Adipocyte (in vitro differentiated cells): Measurements from ENCODE around the gene UBE2I.

Source experiments
- DNase-seq: peaks from one replicate; pipeline ENCODE4 v3.0.0-alpha.2; 2015; ENCODE audit warnings: low read depth
- H3K27me3 ChIP-seq: replicated peaks from 2 replicates; pipeline ENCODE4 v1.7.0; 2013; ENCODE audit warnings: mild to moderate bottlenecking, low read length, moderate library complexity; ENCODE audit not compliant: control insufficient read depth, insufficient read depth
- H3K36me3 ChIP-seq: 2 replicates; pipeline ENCODE4 v1.7.0; 2013; ENCODE audit warnings: low read length, mild to moderate bottlenecking, moderate library complexity; ENCODE audit not compliant: control insufficient read depth, insufficient read depth, severe bottlenecking
- H3K4me1 ChIP-seq: 2 replicates; pipeline ENCODE4 v1.7.0; 2013; ENCODE audit warnings: mild to moderate bottlenecking, low read length, moderate library complexity; ENCODE audit not compliant: control insufficient read depth, insufficient read depth
- H3K4me3 ChIP-seq: 2 replicates; pipeline ENCODE4 v1.7.0; 2013; ENCODE audit warnings: mild to moderate bottlenecking, low read length, moderate library complexity
- H3K9ac ChIP-seq: 2 replicates; pipeline ENCODE4 v1.7.0; 2013; ENCODE audit warnings: mild to moderate bottlenecking, low read length, moderate library complexity
- H3K9me3 ChIP-seq: 2 replicates; pipeline ENCODE4 v1.7.0; 2013; ENCODE audit warnings: mild to moderate bottlenecking, low read length, moderate library complexity; ENCODE audit not compliant: control insufficient read depth

The UBE2I gene

GRCh38 chr16:1319041-1319440, 9.6 kb downstream of the UBE2I start:
- H3K9me3 ChIP-seq, result no peaks in the 10 kb centered on the region
- no peaks in the 10 kb centered on the region for H3K27me3 ChIP-seq
- no peak overlapping the region for H3K9ac ChIP-seq
- H3K4me1 ChIP-seq, result no peaks in the 10 kb centered on the region
- peaks cover 84% of the 10 kb centered on the region for H3K36me3 ChIP-seq
- DNase-seq, result no peak
- no peak overlapping the region for H3K4me3 ChIP-seq

GRCh38 chr16:1320097-1320496, 10.7 kb downstream of the UBE2I start:
- Histone ChIP-seq H3K4me3 (no peak overlapping the region), H3K9me3 (no peaks in the 10 kb centered on the region), H3K36me3 (peaks cover 86% of the 10 kb centered on the region), H3K27me3 (no peaks in the 10 kb centered on the region), H3K9ac (no peak overlapping the region), H3K4me1 (no peaks in the 10 kb centered on the region)
- no peak for DNase-seq

- H3K27me3 ChIP-seq, result no peaks in the 10 kb centered on the region
- H3K4me3 ChIP-seq, result no peak overlapping the region
- H3K4me1 ChIP-seq, result no peaks in the 10 kb centered on the region
- no peaks in the 10 kb centered on the region for H3K9me3 ChIP-seq
- H3K9ac ChIP-seq, result no peak overlapping the region
- peaks cover 85% of the 10 kb centered on the region for H3K36me3 ChIP-seq
- no peak for DNase-seq
These were observed 11.3 kb downstream of the UBE2I start for GRCh38 chr16:1320658-1321240.

- H3K9me3 ChIP-seq, result no peaks in the 10 kb centered on the region
- H3K4me3 ChIP-seq, result no peak overlapping the region
- no peak overlapping the region for H3K9ac ChIP-seq
- no peaks in the 10 kb centered on the region for H3K4me1 ChIP-seq
- no peaks in the 10 kb centered on the region for H3K27me3 ChIP-seq
- H3K36me3 ChIP-seq, result peaks cover 69% of the 10 kb centered on the region
- DNase-seq, result no peak
These were observed 13.0 kb downstream of the UBE2I start for GRCh38 chr16:1322407-1322806.

GRCh38 chr16:1323296-1324239, 14.1 kb downstream of the UBE2I start:
- no peaks in the 10 kb centered on the region for H3K27me3 ChIP-seq
- no peaks in the 10 kb centered on the region for H3K4me1 ChIP-seq
- H3K36me3 ChIP-seq, result peaks cover 57% of the 10 kb centered on the region
- H3K9ac ChIP-seq, result no peak overlapping the region
- H3K4me3 ChIP-seq, result no peak overlapping the region
- DNase-seq, result no peak
- H3K9me3 ChIP-seq, result no peaks in the 10 kb centered on the region

- H3K4me1 ChIP-seq, result no peaks in the 10 kb centered on the region
- no peak for DNase-seq
- H3K4me3 ChIP-seq, result no peak overlapping the region
- peaks cover 49% of the 10 kb centered on the region for H3K36me3 ChIP-seq
- no peaks in the 10 kb centered on the region for H3K27me3 ChIP-seq
- H3K9ac ChIP-seq, result no peak overlapping the region
- H3K9me3 ChIP-seq, result no peaks in the 10 kb centered on the region
These were observed 14.9 kb downstream of the UBE2I start for GRCh38 chr16:1324286-1324826.

- H3K9ac ChIP-seq, result no peak overlapping the region
- H3K4me3 ChIP-seq, result no peak overlapping the region
- peaks cover under 1% of the 10 kb centered on the region for H3K9me3 ChIP-seq
- no peaks in the 10 kb centered on the region for H3K4me1 ChIP-seq
- H3K36me3 ChIP-seq, result peaks cover 40% of the 10 kb centered on the region
- H3K27me3 ChIP-seq, result no peaks in the 10 kb centered on the region
- no peak for DNase-seq
These were observed 15.8 kb downstream of the UBE2I start for GRCh38 chr16:1325261-1325660.

GRCh38 chr16:1325673-1326371, 16.4 kb downstream of the UBE2I start:
- no peaks in the 10 kb centered on the region for H3K4me1 ChIP-seq
- DNase-seq, result no peak
- peaks cover 4% of the 10 kb centered on the region for H3K9me3 ChIP-seq
- no peak overlapping the region for H3K9ac ChIP-seq
- H3K36me3 ChIP-seq, result peaks cover 35% of the 10 kb centered on the region
- no peaks in the 10 kb centered on the region for H3K27me3 ChIP-seq
- no peak overlapping the region for H3K4me3 ChIP-seq

- Histone ChIP-seq H3K4me1 (no peaks in the 10 kb centered on the region), H3K9me3 (peaks cover 4% of the 10 kb centered on the region), H3K27me3 (peaks cover 3% of the 10 kb centered on the region), H3K4me3 (no peak overlapping the region), H3K36me3 (peaks cover 30% of the 10 kb centered on the region), H3K9ac (no peak overlapping the region)
- DNase-seq, result no peak
These were observed 17.0 kb downstream of the UBE2I start for GRCh38 chr16:1326391-1326790.

GRCh38 chr16:1326946-1327618, 17.6 kb downstream of the UBE2I start:
- H3K9ac ChIP-seq, result no peak overlapping the region
- peaks cover 10% of the 10 kb centered on the region for H3K27me3 ChIP-seq
- H3K36me3 ChIP-seq, result peaks cover 25% of the 10 kb centered on the region
- no peak for DNase-seq
- no peaks in the 10 kb centered on the region for H3K4me1 ChIP-seq
- no peak overlapping the region for H3K4me3 ChIP-seq
- peaks cover 4% of the 10 kb centered on the region for H3K9me3 ChIP-seq

GRCh38 chr16:1327619-1327947, 18.1 kb downstream of the UBE2I start:
- Histone ChIP-seq H3K4me3 (no peak overlapping the region), H3K36me3 (peaks cover 25% of the 10 kb centered on the region), H3K27me3 (peaks cover 15% of the 10 kb centered on the region), H3K4me1 (no peaks in the 10 kb centered on the region), H3K9ac (no peak overlapping the region), H3K9me3 (peaks cover 4% of the 10 kb centered on the region)
- DNase-seq, result no peak
